ENCODE measurements around the gene ECHDC3.

ECHDC3 gene

GRCh38 chr10:11806706-11807105, 64.5 kb downstream of the ECHDC3 start:
- in situ Hi-C loops (cut with MboI; ENCODE audit: low sequenced_read_pairs) = no loop called here

- in situ Hi-C loops (cut with MboI; ENCODE audit: low sequenced_read_pairs) = no loop called here
Observed at GRCh38 chr10:11808808-11809207, 66.6 kb downstream of the ECHDC3 start.

- in situ Hi-C loops (cut with MboI; ENCODE audit: low sequenced_read_pairs) = no loop called here
Observed at GRCh38 chr10:11810313-11810766, 68.2 kb downstream of the ECHDC3 start.

GRCh38 chr10:11810973-11811372, 68.8 kb downstream of the ECHDC3 start:
- in situ Hi-C loops (cut with MboI; ENCODE audit: low sequenced_read_pairs) = no loop called here

GRCh38 chr10:11813177-11813576, 71.0 kb downstream of the ECHDC3 start:
- in situ Hi-C loops (cut with MboI; ENCODE audit: low sequenced_read_pairs) = no loop called here

Data from HL-60/S4 treated with retinoic acid at 250 ng/mL for 4 days and 3 days (cell line).